GM18526 (cell line): ENCODE results near the gene ADH4.
A peak's percentile ranks its signal among the peaks of the same experiment; 100 is the strongest.

ENCODE experiments used
- POLR2A ChIP-seq: IDR thresholded peaks from 3 replicates; pipeline ENCODE4 v1.6.1; 2011; ENCODE audit not compliant: insufficient read length; ENCODE audit errors: extremely low read depth

The ADH4 gene

GRCh38 chr4:99090481-99091215 lies 53.4 kb downstream of the ADH4 start:
- TF ChIP-seq POLR2A: no peak

GRCh38 chr4:99088481-99089365 lies 55.4 kb downstream of the ADH4 start, which contains the start of gene ADH5:
TSS of gene ADH5 (minus strand) at chr4:99088788. CDS start at chr4:99088700, 88 bp downstream.
- peak; percentile 96 for TF ChIP-seq POLR2A

- TF ChIP-seq POLR2A: no peak
Observed at GRCh38 chr4:99088023-99088449, 56.1 kb downstream of the ADH4 start.

- no peak for TF ChIP-seq POLR2A
Observed at GRCh38 chr4:99084595-99084994, 59.5 kb downstream of the ADH4 start.

GRCh38 chr4:99082192-99082591 lies 61.9 kb downstream of the ADH4 start:
- TF ChIP-seq POLR2A: no peak

- TF ChIP-seq POLR2A: no peak
Observed at GRCh38 chr4:99079625-99080295, 64.3 kb downstream of the ADH4 start.

GRCh38 chr4:99078931-99079624 lies 65.0 kb downstream of the ADH4 start:
- TF ChIP-seq POLR2A: no peak

- no peak for TF ChIP-seq POLR2A
Observed at GRCh38 chr4:99078336-99078735, 65.8 kb downstream of the ADH4 start.

- no peak for TF ChIP-seq POLR2A
Observed at GRCh38 chr4:99077177-99077576, 66.9 kb downstream of the ADH4 start.

- no peak for TF ChIP-seq POLR2A
Observed at GRCh38 chr4:99076292-99076976, 67.7 kb downstream of the ADH4 start.

- no peak for TF ChIP-seq POLR2A
Observed at GRCh38 chr4:99074816-99075215, 69.3 kb downstream of the ADH4 start.
